Cardiac septum (tissue), 1 donor: ENCODE measurements around the gene UTF1. TPM values are rescaled to one million over a fixed set of nuclear protein-coding genes. Genes with fewer than 3 reads are reported as not detected.

ENCODE experiments used
- DNase-seq: peaks from one replicate; pipeline ENCODE4 v3.0.0-alpha.2; 2020; ENCODE audit warnings: low spot score
- intact Hi-C: fragments of 100-400 bp; cut with DNase I; formaldehyde crosslinking; loops from one replicate; pipeline ENCODE4 v1.14.0; 2022
- total RNA-seq: library from RNA; stranded (reverse); fragmentation: NEBNext Ultra II Directional; extraction: Animal tissue kit (Norgen Biotek cat#: 25700); gene quantifications from one replicate; pipeline ENCODE4 v1.2.1, GENCODE V29; 2021
- donor health status: DM: no; HTN: no; CAD: no.

The UTF1 gene
- total RNA-seq, 1 donor from 2014 or later: not detected

GRCh38 chr10:133271521-133272300 lies 41.7 kb downstream of the UTF1 start:
- intact Hi-C loops: no loop called here
- no peak for DNase-seq

GRCh38 chr10:133272301-133272963 lies 42.4 kb downstream of the UTF1 start:
- DNase-seq: no peak
- intact Hi-C loops: no loop called here

- intact Hi-C loops: no loop called here
- no peak for DNase-seq
Measured at GRCh38 chr10:133272964-133273420, 43.0 kb downstream of the UTF1 start.

GRCh38 chr10:133273534-133274143 lies 43.6 kb downstream of the UTF1 start:
- intact Hi-C loops: no loop called here
- no peak for DNase-seq

DNA sequence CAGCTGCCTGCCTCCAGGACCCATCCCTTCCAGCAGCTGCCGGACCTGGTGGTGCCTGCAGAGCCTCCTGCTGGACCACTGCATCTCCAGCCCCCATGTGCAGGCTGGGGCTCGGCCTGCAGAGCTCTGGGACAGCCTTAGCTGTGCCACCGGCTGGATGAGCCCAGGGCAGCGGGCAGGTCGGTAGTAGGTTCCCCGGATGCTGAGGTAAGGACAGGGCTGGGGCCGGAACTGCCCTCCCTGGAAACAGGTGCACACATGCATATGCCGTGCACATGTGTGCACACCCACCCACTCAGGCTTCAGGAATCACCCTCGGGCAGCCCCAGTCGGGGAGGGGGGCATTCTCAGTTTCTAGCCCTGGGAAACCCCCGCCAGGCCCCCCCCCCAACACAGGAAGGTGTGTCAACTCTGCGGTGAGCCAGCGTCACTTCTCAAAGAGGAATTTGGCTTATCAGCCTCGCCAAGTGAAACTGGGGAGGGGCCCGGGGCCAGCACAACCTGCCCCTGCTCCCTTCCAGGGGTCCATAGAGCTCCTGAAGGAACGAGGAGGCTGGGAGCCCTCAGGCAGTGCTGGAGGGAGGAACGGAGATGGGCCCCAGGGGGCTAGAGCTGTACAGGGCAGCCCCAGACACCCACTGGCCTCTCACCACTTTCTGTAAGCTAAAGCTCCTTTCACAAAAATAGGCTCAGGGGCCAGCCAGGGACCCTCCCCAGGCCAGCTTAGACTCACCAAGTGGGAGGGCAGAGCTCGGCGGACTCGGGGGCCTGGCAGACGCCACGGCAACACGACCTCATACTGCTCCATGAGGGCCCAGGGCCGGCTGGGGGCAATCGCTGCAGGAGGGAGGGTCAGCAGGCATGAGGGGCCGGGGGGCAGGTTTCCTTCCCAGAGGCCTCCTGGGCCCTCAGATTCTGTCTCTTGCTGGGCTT lies 45.0 kb downstream of the UTF1 start:
- intact Hi-C loops: no loop called here
- DNase-seq: peak; percentile 92

DNA sequence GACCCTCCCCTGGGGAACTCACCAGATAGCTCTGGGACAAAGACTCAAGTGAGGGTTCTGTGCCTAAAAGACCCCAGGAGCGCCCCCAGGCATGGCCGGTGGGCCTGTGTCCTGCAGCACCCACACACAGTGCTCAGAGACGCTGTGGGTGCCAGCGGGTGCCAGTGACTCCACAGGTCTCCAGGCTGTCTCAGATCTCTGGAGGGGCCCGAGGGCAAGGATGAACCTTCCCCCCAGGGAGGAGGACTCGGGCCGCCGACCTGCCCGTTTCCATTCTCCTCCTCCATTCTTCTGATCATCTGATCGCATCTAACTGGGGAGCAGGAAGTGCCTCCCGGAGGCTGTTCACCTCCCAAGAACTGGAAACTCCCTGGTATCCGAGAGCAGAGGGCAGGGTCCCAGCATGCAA lies 45.7 kb downstream of the UTF1 start:
- intact Hi-C loops: no loop called here
- no peak for DNase-seq

GRCh38 chr10:133276100-133276434 lies 46.0 kb downstream of the UTF1 start:
- intact Hi-C loops: no loop called here
- no peak for DNase-seq

DNA sequence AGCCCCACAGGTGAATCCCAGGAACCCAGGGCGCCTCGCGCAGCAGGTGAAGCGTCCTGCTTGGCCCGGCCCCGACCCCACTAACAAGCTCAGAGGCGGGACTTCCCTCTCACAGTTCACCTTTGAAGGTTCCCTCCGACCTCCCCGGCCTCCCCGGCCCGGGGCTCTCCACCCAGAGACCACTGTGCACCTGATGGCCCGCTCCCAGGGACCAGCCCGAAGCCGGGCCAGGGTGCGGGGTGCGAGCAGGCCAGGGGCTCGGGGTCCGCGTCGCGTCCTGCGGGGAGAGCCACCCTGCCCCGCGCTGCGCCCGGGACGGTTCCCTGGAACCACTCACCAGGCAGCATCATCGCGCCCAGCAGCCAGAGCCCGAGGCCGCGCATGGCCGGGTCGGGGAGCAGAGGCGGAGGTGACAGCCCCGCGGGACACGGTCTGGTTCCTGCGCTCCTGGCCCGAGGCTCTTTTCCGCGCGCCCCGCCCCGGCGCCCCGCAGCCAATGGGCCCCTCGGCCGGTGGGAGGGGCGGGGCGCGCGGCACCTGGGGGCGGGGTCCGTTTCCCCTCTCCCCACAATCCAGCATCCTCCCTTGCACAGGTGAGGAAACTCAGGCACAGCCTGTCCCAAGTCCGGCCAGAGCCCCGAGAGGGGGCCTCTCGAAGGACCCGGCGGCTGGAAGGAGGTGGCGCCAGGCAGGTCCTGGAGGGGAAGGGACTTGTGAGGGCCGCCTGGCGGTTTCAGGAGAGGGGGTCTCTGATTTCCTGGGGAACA lies 46.6 kb downstream of the UTF1 start, which contains the start of gene ADAM8:
TSS of gene ADAM8 (minus strand) at position 434 of the 767 bp plus-strand sequence. CDS start at position 383, 51 bp downstream.
- intact Hi-C loops: no loop called here

GRCh38 chr10:133277277-133277992 lies 47.4 kb downstream of the UTF1 start:
- intact Hi-C loops: no loop called here
- DNase-seq: no peak

More for the DNA sequence above, 46.6 kb downstream of the UTF1 start, which contains the start of gene ADAM8:
- peak; percentile 92 for DNase-seq

- intact Hi-C loops: no loop called here
- no peak for DNase-seq
Measured at GRCh38 chr10:133277993-133278576, 48.1 kb downstream of the UTF1 start.

DNA sequence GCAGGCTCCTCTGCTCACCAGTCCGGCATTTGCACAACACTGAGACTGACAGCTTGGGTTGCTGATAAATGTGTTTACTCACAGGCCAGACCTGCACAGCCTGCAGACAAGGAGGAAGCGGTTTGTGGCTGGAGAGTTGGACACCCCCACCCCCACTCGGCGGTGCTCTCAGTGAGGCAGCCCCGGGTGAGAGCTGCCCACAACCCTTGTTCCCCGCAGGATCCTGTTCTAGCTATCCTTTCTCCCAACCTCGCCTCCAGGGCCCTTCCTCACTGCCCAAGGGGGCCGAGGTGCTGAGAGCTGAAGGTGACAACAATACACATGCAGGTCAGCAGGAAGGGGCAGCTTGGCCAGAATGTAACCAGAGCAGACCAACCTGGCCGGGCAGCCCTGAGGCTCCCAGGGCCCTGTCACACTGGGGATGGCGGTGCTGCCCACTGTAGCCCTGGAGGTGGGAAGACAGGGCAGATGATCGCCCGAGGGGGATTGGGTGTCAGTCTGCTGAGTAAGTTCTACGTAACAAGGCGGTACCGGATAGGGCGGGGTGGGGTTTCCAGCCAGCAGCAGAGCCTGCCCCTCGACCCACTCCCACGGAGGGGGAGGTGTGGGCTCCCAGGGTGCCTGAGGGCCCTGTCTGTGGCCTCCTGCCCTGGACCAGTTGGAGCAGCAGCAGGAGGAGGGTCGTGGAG lies 48.7 kb downstream of the UTF1 start:
- intact Hi-C loops: no loop called here
- peak; percentile 95 for DNase-seq

- intact Hi-C loops: no loop called here
- DNase-seq: no peak
Measured at GRCh38 chr10:133279326-133280226, 49.6 kb downstream of the UTF1 start.

GRCh38 chr10:133280391-133281059 lies 50.5 kb downstream of the UTF1 start:
- no peak for DNase-seq
- intact Hi-C loops: no loop called here

DNA sequence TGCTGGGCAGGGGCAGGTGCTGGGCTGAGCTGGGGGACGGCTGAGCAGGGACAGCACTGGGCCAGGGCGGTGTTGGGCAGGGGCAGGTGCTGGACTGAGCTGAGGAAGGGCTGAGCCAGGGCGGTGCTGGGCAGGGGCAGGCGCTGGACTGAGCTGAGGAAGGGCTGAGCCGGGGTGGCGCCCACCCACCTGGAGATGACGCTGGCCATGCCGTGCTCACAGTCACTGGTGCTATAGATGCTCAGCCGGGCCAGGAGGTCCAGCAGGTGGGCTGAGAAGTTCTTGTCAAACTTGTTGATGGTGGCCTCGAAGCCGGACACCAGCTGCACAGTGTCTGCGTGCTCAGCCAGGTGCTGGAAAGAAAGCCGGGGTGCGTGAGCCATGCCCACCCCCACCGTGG lies 51.1 kb downstream of the UTF1 start:
- no peak for DNase-seq
- intact Hi-C loops: no loop called here
